ENCODE data around the gene HOXD3.

The HOXD3 gene

GRCh38 chr2:176162911-176163671, 6.0 kb downstream of the HOXD3 start:
- no peak for DNase-seq (ENCODE audit: low read depth)

- no peak for DNase-seq (ENCODE audit: low read depth)
Observed at GRCh38 chr2:176163672-176164056, 6.6 kb downstream of the HOXD3 start.

GRCh38 chr2:176164201-176164600, 7.1 kb downstream of the HOXD3 start:
- DNase-seq (ENCODE audit: low read depth) = no peak

- no peak for DNase-seq (ENCODE audit: low read depth)
Observed at GRCh38 chr2:176164611-176165369, 7.7 kb downstream of the HOXD3 start.

GRCh38 chr2:176165370-176166050, 8.4 kb downstream of the HOXD3 start:
- no peak for DNase-seq (ENCODE audit: low read depth)

- no peak for DNase-seq (ENCODE audit: low read depth)
Observed at GRCh38 chr2:176166272-176166671, 9.2 kb downstream of the HOXD3 start.

- no peak for DNase-seq (ENCODE audit: low read depth)
Observed at GRCh38 chr2:176167398-176167797, 10.3 kb downstream of the HOXD3 start.

- DNase-seq (ENCODE audit: low read depth) = no peak
Observed at GRCh38 chr2:176169181-176169580, 12.1 kb downstream of the HOXD3 start.

- DNase-seq (ENCODE audit: low read depth) = no peak
Observed at GRCh38 chr2:176169711-176170110, 12.6 kb downstream of the HOXD3 start.

- DNase-seq (ENCODE audit: low read depth) = no peak
Observed at GRCh38 chr2:176170602-176171305, 13.6 kb downstream of the HOXD3 start.

GRCh38 chr2:176171351-176172006, 14.4 kb downstream of the HOXD3 start:
- DNase-seq (ENCODE audit: low read depth) = no peak

GRCh38 chr2:176172007-176172894, 15.1 kb downstream of the HOXD3 start:
- no peak for DNase-seq (ENCODE audit: low read depth)

- no peak for DNase-seq (ENCODE audit: low read depth)
Observed at GRCh38 chr2:176172895-176173566, 15.9 kb downstream of the HOXD3 start.

GRCh38 chr2:176173567-176174381, 16.7 kb downstream of the HOXD3 start:
- DNase-seq (ENCODE audit: low read depth) = no peak

GRCh38 chr2:176174382-176174823, 17.3 kb downstream of the HOXD3 start:
- DNase-seq (ENCODE audit: low read depth) = no peak

GRCh38 chr2:176174824-176175708, 18.0 kb downstream of the HOXD3 start:
- DNase-seq (ENCODE audit: low read depth) = no peak

- DNase-seq (ENCODE audit: low read depth) = no peak
Observed at GRCh38 chr2:176175709-176176607, 18.9 kb downstream of the HOXD3 start.

Measured in HS-27A (cell line).